NCI-H524 treated with DMSO at 0.1 percent for 48 hours (cell line): ENCODE data around the gene RTBDN.
A peak's percentile ranks its signal among the peaks of the same experiment; 100 is the strongest.

Source experiments
- DNase-seq: peaks from one replicate; lab custom pipeline; 2025; lab: John Stamatoyannopoulos, UW

Gene RTBDN

DNA sequence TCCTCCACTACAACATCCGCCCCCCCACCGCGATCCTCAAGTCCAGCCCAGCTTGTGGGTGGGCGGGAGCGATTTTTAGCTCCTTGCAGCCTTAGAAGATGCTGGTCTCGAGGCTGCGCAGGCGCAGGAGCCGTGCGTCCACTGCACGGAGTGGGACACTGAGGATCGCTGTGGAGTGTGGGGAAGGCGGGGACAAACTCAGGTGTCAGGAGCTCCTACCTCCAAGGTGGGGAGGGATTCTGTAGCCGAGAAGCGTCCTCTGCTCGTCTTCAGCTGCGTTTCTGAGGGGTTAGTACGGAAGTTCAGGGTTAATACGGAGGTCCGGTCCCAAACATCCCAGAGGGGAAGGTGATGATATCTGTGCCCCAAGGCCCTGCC, at the start of gene RTBDN:
TSS of gene RTBDN (minus strand) at position 14 of the 378 bp plus-strand sequence. CDS start 4,600 bp downstream, outside the sequence.
- DNase-seq = no peak

DNA sequence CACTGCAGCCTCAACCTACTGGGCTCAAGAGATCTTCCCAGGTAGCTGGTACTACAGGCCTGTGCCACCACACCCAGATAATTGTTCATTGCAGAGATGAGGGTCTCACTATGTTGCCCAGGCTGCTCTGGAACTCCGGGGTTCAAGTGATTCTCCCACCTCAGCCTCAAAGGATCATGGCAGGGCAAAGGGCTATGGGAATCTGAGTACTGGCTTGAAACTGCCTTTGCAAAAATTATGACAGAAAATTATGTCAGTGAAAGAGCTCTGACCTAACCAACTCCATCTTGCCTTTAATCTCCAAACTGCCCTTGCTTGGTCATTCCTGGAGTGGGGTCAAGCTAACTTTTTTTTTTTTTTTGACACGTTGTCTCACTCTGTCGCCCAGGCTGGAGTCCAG, 48.2 kb upstream of the RTBDN start:
- no peak for DNase-seq

DNA sequence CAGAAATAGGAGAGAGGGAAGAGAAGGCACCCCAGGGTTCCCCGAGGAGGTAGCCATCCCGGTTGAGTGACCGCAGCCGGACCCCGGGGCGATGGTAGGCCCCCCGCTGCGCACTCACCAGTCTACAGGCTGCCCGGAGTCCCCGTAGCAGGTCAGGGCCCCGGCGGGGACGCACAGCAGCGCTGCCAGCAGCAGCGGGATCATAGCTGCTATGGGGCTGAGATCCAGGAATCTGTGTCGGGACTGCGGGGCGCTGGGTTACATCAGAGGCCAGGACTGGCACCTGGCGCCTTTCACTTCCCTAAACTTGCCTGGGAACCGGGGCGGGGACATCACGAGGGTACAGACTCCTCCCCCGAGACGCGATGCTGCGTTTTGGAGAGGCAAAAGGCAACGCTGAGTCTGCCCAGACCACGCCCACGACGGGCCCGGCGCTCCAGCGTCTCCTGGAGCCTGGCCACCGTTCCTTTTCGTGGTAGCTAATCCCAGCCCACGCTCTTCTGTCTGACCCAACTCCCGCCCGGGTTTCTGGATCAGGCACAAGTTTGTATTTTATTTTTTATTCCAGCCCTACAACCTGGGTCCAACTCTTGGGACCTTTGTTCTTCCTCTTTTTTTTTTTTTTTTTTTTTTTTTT, 46.9 kb upstream of the RTBDN start, which contains the start of gene DNASE2:
TSS of gene DNASE2 (minus strand) at position 278 of the 637 bp plus-strand sequence. CDS start at position 204, 74 bp downstream.
- peak; percentile 83 for DNase-seq

DNA sequence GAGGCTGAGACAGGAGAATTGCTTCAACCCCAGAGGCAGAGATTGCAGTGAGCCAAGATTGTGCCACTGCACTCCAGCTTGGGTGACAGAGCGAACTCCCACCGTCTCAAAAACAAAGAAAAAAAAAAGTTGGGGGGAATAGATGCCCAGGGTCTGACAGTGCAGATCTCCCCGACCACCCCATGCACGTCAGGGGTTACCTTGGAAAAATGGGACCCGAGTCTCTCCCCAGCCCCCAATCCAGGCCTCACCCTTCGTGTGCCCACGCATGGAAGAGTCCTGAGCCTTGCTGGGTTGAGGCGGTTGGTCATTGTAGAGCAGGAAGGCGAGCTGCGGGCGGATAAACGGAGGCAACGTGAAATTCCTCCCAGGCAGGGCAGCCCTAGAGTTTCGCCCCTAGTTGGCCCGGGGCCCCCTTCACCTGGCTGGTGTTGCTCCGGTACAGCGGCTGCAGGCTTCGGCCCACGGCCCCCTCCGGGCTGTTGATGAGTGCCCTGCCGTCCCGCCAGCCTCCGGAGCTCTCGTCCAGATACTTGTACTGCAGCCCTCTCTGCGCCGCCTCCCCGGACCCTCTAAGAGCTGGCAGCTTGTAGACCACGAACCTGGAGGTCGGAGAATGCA, 46.3 kb upstream of the RTBDN start:
- no peak for DNase-seq

DNA sequence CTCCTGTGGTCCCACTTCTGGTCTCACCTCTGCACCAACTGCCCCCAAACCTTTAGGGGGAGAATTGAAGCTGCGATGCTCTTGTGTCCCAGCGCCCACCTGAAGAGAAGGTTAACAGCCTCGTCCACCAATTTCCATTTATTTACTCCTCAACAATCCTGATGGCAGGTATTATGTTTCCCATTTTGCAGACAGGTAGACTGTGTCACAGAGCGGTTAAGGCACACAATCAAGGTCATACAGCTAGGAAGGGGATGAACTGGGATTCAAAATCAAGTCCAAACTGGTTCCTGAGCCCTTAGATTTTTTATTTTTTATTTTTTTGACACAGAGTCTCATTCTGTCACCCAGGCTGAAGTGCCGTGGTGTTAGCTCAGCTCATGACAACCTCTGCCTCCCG, 40.7 kb upstream of the RTBDN start:
- DNase-seq = no peak

DNA sequence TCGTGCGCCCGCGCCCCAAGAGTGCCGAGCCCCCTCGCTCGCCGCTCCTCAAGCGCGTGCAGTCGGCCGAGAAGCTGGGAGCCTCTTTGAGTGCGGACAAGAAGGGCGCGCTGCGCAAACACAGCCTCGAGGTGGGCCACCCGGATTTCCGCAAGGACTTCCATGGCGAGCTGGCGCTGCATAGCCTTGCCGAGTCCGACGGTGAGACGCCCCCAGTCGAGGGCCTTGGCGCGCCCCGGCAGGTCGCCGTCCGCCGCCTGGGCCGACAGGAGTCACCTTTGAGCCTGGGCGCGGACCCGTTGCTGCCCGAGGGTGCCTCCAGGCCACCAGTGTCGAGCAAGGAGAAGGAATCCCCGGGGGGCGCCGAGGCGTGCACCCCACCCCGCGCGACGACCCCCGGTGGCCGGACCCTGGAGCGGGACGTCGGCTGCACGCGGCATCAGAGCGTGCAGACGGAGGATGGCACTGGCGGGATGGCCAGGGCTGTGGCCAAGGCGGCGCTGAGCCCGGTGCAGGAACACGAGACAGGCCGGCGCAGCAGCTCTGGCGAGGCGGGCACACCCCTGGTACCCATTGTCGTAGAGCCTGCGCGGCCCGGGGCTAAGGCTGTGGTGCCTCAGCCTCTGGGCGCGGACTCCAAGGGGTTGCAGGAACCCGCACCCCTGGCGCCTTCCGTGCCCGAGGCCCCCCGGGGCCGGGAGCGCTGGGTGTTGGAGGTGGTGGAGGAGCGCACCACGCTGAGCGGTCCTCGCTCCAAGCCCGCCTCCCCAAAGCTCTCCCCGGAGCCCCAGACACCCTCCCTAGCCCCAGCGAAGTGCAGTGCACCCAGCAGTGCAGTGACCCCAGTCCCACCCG, 39.7 kb upstream of the RTBDN start:
- DNase-seq = no peak

DNA sequence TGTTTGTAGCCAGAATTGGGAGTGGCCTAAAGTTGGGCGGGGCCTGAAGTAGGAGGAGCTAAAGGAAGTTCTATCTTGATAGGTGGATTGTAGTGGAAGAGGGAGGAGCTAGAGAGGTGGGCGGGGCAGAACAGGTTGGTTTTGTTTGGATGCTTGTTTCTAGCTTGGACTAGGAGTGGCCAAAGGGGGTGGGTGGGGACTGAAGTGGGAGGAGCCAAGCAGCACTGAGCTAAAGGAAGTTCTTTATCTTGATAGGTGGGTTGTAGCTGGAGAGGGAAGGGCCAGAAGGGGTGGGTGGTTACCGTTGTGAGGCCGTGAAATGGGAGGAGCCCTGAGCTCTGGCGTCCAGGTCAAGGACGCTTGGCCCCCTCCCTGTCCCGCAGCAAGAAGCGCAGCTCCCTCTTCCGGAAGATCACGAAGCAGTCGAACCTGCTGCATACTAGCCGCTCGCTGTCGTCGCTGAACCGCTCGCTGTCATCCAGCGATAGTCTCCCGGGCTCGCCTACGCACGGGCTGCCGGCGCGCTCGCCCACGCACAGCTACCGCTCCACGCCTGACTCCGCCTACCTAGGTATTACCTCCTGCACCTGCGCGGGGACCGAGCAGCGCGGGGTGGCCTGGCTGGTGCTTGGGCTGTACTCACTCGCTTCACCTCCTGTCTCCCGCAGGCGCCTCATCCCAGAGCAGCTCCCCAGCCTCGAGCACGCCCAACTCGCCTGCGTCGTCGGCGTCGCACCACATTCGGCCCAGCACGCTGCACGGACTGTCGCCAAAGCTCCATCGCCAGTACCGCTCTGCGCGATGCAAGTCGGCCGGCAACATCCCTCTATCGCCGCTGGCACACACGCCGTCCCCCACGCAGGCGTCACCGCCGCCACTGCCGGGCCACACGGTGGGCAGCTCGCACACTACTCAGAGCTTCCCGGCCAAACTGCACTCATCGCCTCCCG, 38.8 kb upstream of the RTBDN start:
- no peak for DNase-seq

DNA sequence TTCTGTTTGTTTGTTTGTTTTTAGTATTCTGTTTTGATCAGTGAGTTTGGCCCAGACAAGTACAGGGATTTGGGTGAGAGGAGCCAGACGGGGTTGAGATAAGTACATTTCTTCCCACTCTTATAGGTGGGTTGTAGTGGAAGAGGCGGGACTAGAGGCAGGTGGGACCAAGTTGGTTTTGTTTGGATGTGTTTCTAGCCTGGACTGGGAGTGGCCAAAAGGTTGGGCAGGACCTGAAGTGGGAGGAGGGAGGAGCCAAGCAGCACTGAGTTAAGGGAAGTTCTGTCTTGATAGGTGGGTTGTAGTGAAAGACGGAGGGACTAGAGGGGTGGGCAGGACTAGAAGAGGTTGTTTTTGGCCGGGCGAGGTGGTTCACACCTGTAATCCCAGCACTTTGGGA, 37.9 kb upstream of the RTBDN start:
- DNase-seq = no peak

DNA sequence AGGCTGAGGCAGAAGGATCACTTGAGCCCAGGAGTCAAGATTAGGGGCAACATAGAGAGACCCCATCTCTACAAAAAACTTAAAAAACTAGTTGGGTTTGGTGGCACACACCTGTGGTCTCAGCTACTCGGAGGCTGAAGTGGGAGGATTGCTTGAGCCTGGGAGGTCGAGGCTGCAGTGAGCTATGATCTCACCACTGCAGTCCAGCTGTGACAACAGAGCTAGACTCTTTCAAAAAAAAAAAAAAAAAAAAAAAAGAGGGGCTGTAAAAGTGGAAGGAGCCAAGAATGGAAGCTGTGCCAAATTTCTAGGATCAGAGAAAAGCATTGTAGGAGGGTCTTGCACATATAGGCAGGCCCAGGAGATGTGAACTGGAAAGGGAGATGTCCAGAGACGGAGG, 37.3 kb upstream of the RTBDN start:
- no peak for DNase-seq

DNA sequence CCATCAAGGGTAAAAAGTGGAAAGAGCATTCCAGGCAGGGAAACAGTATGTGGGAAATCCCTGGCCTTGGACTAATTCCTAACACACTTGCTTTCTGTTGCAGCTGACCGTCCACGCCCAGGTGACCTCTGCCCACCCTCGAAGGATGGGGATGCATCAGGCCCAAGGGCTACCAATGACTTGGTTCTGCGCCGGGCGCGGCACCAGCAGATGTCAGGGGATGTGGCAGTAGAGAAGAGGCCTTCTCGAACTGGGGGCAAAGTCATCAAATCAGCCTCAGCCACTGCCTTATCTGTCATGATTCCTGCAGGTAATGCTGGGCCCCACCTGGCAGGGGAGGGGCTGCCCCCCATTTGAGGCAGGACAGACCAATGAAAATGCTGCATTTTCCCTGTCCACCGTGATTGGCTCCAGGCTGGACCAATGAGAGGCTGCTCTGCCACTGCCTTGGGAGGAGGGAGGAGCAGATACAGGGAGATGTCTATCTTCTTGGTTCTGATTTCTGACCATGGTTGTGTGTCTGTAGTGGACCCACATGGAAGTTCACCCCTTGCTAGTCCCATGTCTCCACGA, 34.2 kb upstream of the RTBDN start:
- no peak for DNase-seq

DNA sequence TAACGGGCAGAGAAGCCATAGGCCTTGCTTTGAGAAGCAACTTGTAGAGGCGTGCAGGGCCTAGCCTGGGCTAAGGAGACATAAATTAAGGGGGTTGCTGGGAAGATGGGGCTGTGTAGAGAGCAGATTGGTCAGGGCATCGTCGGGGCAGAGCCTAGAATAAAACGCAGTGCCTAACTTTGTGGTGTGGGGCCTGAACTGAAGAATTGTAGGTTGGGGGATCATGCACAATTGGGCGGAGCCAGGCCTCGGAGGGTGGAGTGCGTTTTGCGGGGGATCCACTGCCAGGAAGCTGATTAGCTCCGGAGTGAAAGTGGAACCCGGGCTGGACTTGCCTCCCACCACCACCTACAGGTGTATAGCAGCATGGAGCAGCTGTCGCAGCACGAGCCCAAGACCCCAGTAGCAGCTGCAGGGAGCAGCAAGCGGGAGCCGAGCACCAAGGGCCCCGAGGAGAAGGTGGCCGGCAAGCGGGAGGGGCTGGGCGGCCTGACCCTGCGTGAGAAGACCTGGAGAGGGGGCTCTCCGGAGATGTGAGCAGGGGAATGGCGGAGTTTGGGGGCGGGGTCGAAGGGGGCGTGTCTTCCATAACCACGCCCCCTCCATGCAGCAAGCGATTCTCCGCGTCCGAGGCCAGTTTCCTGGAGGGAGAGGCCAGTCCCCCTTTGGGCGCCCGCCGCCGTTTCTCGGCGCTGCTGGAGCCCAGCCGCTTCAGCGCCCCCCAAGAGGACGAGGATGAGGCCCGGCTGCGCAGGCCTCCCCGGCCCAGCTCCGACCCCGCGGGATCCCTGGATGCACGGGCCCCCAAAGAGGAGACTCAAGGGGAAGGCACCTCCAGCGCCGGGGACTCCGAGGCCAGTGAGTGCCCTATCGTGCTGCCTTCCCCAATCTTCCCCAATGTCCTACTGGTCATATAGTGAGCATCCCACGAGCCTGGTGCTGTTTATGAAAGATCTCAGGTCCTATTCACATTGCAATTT, 33.0 kb upstream of the RTBDN start:
- no peak for DNase-seq

DNA sequence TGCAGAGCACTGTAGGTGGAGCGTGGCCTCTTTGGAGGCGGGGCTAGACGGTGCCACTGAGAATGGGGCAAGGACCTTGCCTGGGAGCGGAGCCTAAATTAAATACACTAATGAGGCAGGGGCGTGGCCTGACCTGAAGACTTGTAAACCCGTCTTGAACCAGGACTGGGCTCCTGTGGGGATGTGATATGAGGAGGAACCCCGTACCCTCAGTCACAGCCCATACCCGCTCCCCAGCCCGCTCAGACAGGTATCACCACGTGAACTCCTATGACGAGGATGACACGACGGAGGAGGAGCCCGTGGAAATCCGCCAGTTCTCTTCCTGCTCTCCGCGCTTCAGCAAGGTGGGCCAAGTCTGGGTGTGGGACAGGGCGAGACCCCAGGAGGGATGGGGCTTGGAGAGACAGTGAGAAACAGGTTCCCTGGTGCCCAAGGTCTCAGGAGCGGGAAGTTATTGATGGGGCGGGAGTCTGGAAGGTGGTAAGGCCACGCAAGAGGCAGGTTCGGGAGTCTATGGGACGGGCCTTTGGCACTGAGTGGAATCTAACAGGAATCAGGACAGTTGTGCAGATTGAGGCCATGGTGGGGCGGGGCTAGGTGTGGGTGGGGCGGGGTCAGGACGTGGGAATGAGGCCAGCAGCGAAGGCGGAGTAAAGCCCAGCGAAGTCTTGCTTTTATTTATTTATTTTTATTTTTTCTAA, 32.2 kb upstream of the RTBDN start:
- DNase-seq = no peak

DNA sequence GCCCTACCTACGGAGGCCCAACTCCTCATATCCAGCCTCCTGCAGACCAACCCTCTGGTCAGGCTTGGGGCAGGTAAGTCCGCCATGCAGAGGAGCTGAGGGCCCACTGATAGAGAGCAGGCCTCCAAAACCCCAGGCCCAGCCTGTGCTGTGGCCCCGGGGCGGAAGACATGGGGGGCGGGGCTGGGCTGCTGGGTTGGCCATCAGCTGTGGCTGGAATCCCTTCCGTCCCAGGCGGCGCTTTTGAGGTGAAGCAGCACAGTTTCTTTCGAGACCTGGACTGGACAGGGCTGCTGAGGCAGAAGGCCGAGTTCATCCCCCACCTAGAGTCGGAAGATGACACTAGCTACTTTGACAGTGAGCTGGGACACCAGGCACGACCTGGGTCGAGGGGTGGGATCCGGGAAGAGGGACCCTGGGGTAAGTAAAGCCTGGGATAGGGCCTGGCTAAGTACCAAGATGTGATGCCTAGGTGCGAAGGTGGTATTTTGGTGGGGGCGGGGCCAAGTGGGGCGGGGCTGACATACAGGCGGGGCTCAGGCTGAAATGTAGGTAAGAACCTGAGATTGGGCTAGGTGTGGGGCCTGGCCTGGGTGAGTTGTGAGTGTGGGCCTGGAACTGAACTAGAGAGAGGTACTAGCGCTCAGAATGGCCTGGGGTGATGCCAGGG, 31.5 kb upstream of the RTBDN start:
- no peak for DNase-seq

DNA sequence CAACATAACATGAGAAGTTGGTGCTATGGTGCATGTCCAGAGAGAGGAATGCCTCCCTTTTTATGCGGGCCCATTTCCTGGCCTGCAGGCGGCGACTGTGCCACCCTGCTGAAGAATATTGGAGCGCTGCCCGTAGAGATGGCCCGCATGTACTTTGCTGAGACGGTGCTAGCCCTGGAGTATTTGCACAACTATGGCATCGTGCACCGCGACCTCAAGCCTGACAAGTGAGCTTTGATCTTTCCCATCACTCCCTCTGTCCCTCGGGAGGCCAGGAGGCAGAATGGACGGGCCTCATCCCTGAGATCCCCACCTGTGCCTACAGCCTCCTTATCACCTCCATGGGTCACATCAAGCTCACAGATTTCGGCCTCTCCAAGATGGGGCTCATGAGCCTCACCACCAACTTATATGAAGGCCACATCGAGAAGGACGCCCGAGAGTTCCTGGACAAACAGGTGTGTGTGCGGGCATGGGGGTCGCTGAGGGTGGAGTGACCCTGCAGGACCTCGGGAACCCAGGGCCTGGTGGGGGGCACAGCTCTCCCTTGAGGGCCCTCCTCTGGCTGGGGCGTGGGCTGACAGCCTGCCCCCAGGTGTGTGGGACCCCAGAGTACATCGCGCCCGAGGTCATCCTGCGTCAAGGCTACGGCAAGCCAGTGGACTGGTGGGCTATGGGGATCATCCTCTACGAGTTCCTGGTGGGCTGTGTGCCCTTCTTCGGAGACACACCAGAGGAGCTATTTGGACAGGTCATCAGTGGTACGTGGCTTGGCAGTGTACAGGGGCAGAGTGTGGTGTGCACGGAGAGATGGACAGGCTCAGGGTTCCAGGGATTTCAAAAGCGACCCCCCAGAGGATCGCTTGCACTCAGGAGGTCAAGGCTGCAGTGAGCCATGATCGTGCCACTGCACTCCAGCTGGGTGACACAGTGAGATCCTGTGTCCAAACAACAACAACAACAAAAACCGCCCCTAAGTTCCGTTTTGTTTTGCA, 30.6 kb upstream of the RTBDN start:
- DNase-seq = no peak

DNA sequence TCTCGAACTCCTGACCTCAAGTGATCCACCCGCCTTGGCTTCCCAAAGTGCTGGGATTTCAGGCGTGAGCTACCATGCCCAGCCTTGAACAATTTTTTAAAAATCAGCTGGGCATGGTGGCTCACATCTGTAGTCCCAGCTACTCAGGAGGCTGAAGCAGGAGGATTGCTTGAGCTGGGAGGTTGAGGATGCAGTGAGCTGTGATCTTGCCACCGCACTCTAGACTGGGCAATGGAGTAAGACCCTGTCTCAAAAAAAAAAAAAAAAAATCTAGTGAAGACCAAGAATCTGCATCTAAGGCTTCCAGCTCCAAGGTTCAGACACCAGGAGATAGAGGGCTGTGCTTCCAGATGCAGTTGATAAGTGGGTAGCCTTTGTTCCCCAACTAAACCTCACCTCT, 29.8 kb upstream of the RTBDN start:
- no peak for DNase-seq

DNA sequence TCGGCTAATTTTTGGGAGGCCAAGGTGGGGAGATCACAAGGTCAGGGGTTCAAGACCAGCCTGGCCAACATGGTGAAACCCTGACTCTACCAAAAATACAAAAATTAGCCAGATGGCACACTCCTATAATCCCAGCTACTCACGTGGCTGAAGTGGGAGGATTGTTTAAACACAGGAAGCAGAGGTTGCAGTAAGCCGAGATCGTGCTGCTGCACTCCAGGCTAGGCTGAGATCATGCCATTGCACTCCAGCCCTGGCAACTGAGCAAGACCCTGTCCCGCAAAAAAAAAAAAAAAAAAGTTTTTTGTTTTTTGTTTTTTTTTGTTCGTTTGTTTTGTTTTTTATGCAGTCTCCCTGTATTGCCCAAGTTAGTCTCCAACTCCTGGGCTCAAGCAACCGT, 25.2 kb upstream of the RTBDN start:
- peak; percentile 47 for DNase-seq

DNA sequence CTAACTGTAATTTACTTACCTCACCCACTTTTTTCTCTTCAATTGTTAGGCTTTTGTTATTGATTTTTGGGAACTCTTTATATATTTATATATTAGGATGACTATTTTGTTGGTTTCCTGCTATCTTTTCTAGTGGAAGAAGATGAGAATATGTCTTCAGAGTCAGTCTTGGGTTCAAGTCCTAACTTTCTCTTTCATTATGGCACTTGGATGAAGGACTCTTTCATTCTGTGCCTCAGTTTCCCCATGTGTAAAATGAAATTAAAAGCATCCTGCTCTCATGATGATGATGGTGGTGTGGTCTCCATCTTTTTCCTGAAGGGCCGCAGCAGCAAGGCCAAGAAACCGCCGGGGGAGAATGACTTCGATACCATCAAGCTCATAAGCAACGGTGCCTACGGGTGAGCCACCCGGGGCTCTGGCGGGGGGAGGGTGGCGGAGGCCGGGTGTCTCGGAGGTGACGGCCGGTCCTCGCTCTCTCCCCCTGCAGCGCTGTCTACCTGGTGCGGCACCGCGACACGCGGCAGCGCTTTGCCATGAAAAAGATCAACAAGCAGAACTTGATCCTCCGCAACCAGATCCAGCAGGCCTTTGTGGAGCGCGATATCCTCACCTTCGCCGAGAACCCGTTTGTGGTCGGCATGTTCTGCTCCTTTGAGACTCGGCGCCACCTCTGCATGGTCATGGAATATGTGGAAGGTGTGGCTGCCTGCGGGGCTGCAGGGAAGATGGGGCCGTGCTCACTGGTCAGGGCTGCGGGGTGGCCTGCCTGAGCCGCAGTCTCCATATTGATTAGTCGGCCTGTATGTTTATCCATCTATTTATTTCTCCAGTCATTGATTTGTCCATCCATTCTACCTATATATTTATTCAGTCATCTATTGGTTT, 23.9 kb upstream of the RTBDN start:
- DNase-seq = no peak
